ENCODE results near the gene THSD7A.
A peak's percentile ranks its signal among the peaks of the same experiment; 100 is the strongest.

The THSD7A gene

DNA sequence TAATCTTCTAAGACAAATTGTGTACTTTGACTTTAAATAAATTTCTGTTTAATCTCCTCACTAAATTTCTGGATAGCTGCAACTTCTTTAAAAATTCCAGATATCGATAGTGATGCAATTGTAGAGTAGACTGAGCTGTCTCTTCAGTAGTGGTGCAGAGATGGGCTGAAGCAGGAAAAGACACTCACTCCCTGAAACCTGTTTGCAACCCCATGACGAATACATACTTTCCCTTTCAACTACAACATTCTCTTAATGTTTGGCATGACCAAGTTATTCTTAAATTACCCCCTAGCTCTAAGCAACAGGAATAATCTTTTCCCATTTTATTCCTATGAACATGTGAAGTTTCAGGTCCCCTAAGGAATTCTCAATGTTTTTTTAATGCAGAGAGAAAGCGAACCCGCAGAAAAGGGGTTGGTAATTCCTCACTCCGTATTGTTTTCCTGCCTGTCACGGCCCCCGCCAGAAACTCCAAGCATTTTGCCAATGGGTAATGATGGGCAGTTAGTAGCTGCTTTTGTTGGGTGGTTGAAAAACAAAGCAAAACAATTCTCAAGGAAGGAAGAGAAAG lies 1.3 kb downstream of the THSD7A start:
- TF ChIP-seq, protein P1, sequence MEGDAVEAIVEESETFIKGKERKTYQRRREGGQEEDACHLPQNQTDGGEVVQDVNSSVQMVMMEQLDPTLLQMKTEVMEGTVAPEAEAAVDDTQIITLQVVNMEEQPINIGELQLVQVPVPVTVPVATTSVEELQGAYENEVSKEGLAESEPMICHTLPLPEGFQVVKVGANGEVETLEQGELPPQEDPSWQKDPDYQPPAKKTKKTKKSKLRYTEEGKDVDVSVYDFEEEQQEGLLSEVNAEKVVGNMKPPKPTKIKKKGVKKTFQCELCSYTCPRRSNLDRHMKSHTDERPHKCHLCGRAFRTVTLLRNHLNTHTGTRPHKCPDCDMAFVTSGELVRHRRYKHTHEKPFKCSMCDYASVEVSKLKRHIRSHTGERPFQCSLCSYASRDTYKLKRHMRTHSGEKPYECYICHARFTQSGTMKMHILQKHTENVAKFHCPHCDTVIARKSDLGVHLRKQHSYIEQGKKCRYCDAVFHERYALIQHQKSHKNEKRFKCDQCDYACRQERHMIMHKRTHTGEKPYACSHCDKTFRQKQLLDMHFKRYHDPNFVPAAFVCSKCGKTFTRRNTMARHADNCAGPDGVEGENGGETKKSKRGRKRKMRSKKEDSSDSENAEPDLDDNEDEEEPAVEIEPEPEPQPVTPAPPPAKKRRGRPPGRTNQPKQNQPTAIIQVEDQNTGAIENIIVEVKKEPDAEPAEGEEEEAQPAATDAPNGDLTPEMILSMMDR (conservative IDR thresholded peaks at IDR 0.05) = no peak
- H3K27ac ChIP-seq = peak overlapping the region; percentile 75; the same call in 1 of the 2 replicates

DNA sequence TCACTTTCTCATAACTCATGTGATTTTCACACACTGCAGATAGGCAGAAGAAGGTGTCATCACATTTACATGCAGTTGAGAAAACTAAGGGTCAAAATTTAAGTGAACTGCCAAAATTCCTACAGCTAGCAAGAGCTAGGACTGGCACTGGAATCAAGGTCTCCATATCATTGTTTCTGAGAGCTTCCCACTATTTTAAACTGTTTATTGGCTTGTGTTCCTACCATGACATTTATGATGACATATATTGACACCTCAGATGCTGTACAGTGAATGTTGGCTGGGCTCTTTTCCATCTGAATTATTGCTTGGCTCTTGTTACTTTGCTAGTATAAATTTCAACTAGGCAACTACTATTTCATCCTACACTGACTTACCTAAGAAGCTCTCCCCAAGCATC lies 2.0 kb downstream of the THSD7A start:
- TF ChIP-seq, protein P1 (conservative IDR thresholded peaks at IDR 0.05) = no peak
- no peak overlapping the region for H3K27ac ChIP-seq

DNA sequence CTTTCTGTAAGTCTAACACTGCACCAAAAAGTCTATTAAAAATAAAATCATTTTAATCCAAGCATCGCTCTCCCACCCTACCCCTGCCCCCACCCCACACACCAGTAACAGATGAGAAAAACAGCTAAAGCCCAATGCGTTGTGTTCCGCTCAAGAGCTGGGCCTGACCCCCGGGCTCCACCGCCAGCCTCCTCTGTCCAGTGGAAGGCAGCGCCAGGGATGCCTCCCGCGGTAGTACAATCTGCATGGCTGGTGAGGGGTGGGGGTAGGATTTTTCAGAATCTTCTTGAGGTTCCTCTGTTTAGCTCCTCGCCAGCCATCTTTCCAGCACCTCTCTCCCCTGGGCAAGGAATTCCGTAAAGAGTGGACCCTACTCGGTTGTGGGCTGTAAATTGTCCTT lies 12.1 kb downstream of the THSD7A start:
- H3K27ac ChIP-seq = no peak overlapping the region
- TF ChIP-seq, protein P1 (conservative IDR thresholded peaks at IDR 0.05) = no peak

DNA sequence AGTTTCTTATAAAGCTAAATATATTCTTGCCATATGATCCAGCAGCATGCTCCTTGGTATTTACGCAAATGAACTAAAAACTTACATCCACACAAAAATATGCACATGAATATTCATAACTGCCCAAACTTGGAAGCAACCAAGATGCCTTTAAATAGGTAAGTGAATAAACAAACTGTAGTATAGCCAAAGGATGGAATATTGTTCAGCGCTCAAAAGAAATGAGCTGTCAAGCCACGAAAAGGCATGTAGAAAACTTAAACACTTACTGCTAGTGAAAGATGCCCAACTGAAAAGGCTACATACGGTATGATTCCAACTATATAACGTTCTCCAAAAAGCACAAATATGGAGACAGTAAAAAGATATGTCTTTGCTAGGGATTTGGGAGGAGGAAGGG lies 12.7 kb downstream of the THSD7A start:
- TF ChIP-seq, protein P1 (conservative IDR thresholded peaks at IDR 0.05) = no peak
- H3K27ac ChIP-seq = no peak overlapping the region

DNA sequence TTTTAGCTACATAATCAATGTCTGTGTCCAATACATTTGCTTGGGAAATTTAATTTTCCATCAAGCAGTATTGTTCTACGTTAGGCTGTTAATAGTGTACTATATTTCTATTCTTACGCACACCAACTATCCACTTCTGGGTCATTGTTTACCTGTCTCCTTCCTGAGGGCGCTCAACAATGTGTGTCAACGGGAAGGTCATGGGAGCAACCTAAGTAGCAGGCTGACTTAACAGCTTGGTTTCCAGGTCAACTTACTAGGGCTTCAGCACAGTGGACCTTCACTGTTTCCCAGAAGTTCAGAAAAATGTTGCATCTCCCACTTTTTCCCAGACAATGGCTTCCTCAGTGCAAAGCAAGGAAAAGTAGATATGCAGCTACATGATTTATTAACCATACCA lies 13.7 kb downstream of the THSD7A start:
- TF ChIP-seq, protein P1 (conservative IDR thresholded peaks at IDR 0.05) = no peak
- no peak overlapping the region for H3K27ac ChIP-seq

DNA sequence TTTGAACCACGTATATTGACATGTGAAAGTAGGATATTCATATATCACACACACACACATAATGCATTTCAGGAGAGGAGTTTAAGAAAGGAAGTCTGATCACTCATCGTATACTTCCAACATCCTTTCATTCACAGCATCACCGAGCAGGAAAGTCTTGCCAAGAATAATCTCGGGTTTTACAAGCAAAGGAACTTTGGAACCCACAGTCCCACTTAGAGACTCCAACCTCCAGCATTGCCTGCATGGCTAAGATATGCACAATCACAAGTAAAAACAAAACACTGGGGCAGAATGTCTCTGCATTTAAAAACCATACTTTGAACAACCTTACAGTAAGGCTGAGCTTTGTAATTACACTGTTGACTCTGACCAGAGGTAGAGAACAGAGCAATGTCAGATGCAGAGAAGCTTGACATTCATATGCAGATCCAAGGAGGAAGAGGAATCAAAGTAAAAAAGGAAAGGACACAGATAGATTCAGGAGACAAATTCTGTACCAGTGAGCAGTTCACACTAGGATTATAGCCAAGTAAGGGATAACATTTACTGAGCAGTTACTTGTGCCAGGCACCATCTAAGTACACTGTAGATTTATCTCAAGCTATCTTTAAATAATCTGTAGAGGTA lies 14.8 kb downstream of the THSD7A start:
- TF ChIP-seq, protein P1 (conservative IDR thresholded peaks at IDR 0.05) = no peak
- H3K27ac ChIP-seq = peak overlapping the region; percentile 54

DNA sequence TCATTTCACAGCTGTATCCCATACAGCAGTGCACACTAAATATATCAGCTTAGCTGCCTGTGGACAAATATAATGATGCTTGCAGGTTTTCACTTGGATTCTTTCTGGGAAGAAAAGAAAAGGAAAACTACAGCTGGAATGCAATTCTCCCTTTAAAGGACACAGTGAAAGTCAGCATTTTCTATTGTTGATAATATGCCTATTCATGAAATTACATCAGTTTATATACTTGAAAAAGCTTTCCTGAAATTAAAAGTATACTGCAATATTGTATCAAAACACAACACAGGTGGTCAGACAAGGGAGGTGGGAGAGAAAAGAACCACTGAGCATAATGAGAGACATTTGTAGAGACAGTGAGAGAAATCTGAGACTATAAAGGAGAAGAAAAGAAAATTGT lies 20.3 kb downstream of the THSD7A start:
- TF ChIP-seq, protein P1 (conservative IDR thresholded peaks at IDR 0.05) = no peak
- H3K27ac ChIP-seq = no peak overlapping the region

All from VCaP (cell line).